OCI-LY7 (cell line): ENCODE measurements around the gene HSP90AB1. TPM values are rescaled to one million over a fixed set of nuclear protein-coding genes. Genes with fewer than 3 reads are reported as not detected.

Experiments
- BruUV-seq: library from RNA; stranded (reverse); fragments of 400-500 nt; replicated peaks from 2 replicates; lab custom pipeline; 2021; lab: Mats Ljungman, UMichigan
- CTCF ChIA-PET: fragments of 300-600 bp; sonication (Branson Sonifier 250); formaldehyde crosslinking; loops from one replicate; lab custom pipeline; 2022; ENCODE audit warnings: antibody characterized with exemption; ENCODE audit not compliant: unreplicated experiment; lab: Charles Lee
- POLR2A ChIA-PET: fragments of 300-600 bp; sonication (Branson Sonifier 250); formaldehyde crosslinking; loops from one replicate; lab custom pipeline; 2022; ENCODE audit warnings: antibody characterized with exemption; lab: Charles Lee
- DNase-seq: peaks from one replicate; pipeline ENCODE4 v3.0.0-alpha.2; 2015; ENCODE audit warnings: low spot score
- H2AFZ ChIP-seq: fragments of 200-600 bp; sonication (generic), shearing (Covaris generic); 2 replicates; pipeline ENCODE4 v1.6.1; 2014; ENCODE audit warnings: mild to moderate bottlenecking, antibody characterized with exemption, low read length, moderate library complexity
- H3K27ac ChIP-seq: fragments of 200-600 bp; sonication (generic); 2 replicates; pipeline ENCODE4 v1.5.1; 2014; ENCODE audit warnings: mixed run types, low read depth, mild to moderate bottlenecking, moderate library complexity, low read length, inconsistent platforms; ENCODE audit not compliant: poor library complexity, severe bottlenecking
- H3K36me3 ChIP-seq: fragments of 200-600 bp; sonication (generic); 2 replicates; pipeline ENCODE4 v1.6.1; 2014; ENCODE audit warnings: mild to moderate bottlenecking, antibody characterized with exemption, low read length, moderate library complexity, mixed read lengths; ENCODE audit not compliant: insufficient read depth
- H3K4me1 ChIP-seq: fragments of 200-600 bp; sonication (generic); 2 replicates; pipeline ENCODE4 v1.5.1; 2014; ENCODE audit warnings: mild to moderate bottlenecking, low read length; ENCODE audit not compliant: insufficient read depth, poor library complexity, severe bottlenecking
- H3K4me2 ChIP-seq: fragments of 200-600 bp; sonication (generic); 2 replicates; pipeline ENCODE4 v1.6.1; 2014; ENCODE audit warnings: mild to moderate bottlenecking, low read length
- H3K4me3 ChIP-seq: fragments of 200-600 bp; sonication (generic); 2 replicates; pipeline ENCODE4 v1.5.1; 2014; ENCODE audit warnings: mild to moderate bottlenecking, low read depth, low read length; ENCODE audit not compliant: poor library complexity, severe bottlenecking
- H3K79me2 ChIP-seq: fragments of 200-600 bp; sonication (generic); 2 replicates; pipeline ENCODE4 v1.6.1; 2016; ENCODE audit warnings: low read depth, mild to moderate bottlenecking, low read length, moderate library complexity, mixed read lengths; ENCODE audit not compliant: insufficient read depth
- H3K9me2 ChIP-seq: fragments of 200-600 bp; sonication (generic); 2 replicates; pipeline ENCODE4 v1.6.1; 2016; ENCODE audit warnings: mild to moderate bottlenecking, low read length, mixed read lengths; ENCODE audit not compliant: insufficient read depth
- H3K9me3 ChIP-seq: fragments of 200-600 bp; sonication (generic); 2 replicates; pipeline ENCODE4 v1.6.1; 2014; ENCODE audit warnings: mild to moderate bottlenecking, mixed run types, low read length, mixed read lengths
- H4K20me1 ChIP-seq: fragments of 200-600 bp; sonication (generic); 2 replicates; pipeline ENCODE4 v1.6.1; 2014; ENCODE audit warnings: mild to moderate bottlenecking, antibody characterized with exemption, low read length, moderate library complexity, mixed read lengths; ENCODE audit not compliant: insufficient read depth
- EZH2phosphoT487 ChIP-seq: fragments of 200-600 bp; sonication (generic); IDR thresholded peaks from 2 replicates; pipeline ENCODE4 v1.6.1; 2018; ENCODE audit warnings: low read depth, borderline replicate concordance, mild to moderate bottlenecking, mixed run types, antibody characterized with exemption, low read length, moderate library complexity, mixed read lengths
- intact Hi-C: fragments of 100-400 bp; cut with micrococcal nuclease; formaldehyde crosslinking; loops from one replicate; pipeline ENCODE4 v1.10.0; 2022; ENCODE audit not compliant: unreplicated experiment
- total RNA-seq, 2 experiments: library from RNA; depleted of rRNA in 1 of 2; stranded (reverse); fragments of >200 nt in 1 of 2; shearing (Covaris generic) in 1 of 2; gene quantifications; 2 replicates each; pipeline ENCODE4 v1.2.3, GENCODE V29; 2014 to 2022
- TF ChIP-seq, protein P1 (sequence below): fragments of 200-600 bp; sonication (generic); conservative IDR thresholded peaks from 2 replicates; pipeline ENCODE4 v1.5.1; 2014; ENCODE audit warnings: mild to moderate bottlenecking, antibody characterized with exemption, low read length, moderate library complexity, mixed read lengths

Gene HSP90AB1
- total RNA-seq, 2 experiments from 2014 or later: 911 to 1,282 TPM

DNA sequence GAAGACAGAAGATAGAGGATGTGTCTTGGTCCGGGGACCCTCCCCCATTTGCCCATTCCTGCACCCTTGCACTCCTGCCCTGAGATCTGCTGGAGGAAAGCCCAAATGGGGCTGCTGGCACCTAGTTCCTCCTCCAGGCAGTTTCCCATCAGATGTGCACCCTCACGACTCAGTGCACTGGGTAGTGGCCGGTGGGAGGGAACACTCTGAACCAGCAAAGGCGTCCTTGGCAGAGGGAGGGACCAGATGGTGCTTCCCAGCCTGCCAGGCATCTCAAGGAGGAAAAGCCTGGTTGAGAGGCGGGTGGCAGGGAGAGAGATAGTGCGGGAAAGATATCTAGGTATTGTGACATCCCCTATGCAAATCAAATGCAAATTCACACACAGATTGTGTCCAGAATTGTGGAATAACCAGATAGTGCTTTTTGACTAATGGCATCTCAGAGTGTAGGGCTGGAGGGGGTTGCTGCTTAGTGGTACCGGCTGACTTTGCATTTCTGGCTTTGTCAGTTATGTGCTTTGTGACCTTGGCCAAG, 42.9 kb downstream of the HSP90AB1 start:
- CTCF ChIA-PET: no interaction called here
- intact Hi-C loops: no loop called here

DNA sequence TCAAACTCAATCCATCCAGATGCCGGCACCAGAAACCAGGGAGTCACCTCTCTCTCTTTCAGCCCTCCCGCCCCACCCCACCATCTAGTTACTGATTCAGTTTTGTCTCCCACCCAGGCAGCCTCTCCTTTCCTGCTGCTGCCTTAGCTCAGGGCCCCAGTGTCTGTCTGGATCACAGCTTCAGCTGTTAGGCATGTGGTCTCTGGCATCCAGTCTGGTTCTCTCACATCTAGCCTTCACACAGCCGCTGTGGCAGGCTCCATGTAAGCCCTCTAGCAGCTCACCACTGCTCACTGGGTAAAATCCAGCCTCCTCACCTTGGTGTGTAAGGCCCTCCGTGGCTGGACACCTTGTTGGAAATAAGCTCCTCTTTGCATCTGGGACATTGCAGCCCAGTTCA, 44.9 kb downstream of the HSP90AB1 start:
- Histone ChIP-seq H3K4me3 (no peak overlapping the region), H3K9me3 (no peaks in the 10 kb centered on the region), H3K36me3 (no peaks in the 10 kb centered on the region), H3K4me1 (no peaks in the 10 kb centered on the region), H3K4me2 (no peak overlapping the region), H3K9me2 (no peaks in the 10 kb centered on the region), H3K79me2 (no peaks in the 10 kb centered on the region), H3K27ac (no peak overlapping the region), H2AFZ (no peak overlapping the region), H4K20me1 (no peaks in the 10 kb centered on the region; the same call in 1 of the 2 replicates)
- ChIA-PET CTCF (interaction anchor here (0.6 kb wide), 1 partner anchor 46 kb away, joined by 3 read pairs; no protein-coding TSS in a partner anchor), POLR2A (no interaction called here)
- DNase-seq: no peak
- no peak for TF ChIP-seq EZH2phosphoT487
- TF ChIP-seq, protein P1, sequence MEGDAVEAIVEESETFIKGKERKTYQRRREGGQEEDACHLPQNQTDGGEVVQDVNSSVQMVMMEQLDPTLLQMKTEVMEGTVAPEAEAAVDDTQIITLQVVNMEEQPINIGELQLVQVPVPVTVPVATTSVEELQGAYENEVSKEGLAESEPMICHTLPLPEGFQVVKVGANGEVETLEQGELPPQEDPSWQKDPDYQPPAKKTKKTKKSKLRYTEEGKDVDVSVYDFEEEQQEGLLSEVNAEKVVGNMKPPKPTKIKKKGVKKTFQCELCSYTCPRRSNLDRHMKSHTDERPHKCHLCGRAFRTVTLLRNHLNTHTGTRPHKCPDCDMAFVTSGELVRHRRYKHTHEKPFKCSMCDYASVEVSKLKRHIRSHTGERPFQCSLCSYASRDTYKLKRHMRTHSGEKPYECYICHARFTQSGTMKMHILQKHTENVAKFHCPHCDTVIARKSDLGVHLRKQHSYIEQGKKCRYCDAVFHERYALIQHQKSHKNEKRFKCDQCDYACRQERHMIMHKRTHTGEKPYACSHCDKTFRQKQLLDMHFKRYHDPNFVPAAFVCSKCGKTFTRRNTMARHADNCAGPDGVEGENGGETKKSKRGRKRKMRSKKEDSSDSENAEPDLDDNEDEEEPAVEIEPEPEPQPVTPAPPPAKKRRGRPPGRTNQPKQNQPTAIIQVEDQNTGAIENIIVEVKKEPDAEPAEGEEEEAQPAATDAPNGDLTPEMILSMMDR: no peak
- BruUV-seq: no TSS peak
- intact Hi-C loops: no loop called here

More for the DNA sequence above, 42.9 kb downstream of the HSP90AB1 start:
- Histone ChIP-seq H2AFZ (no peak overlapping the region), H3K9me3 (no peaks in the 10 kb centered on the region), H3K36me3 (no peaks in the 10 kb centered on the region), H3K79me2 (no peaks in the 10 kb centered on the region), H4K20me1 (no peaks in the 10 kb centered on the region; the same call in 1 of the 2 replicates), H3K4me2 (no peak overlapping the region), H3K4me3 (no peak overlapping the region), H3K27ac (no peak overlapping the region), H3K9me2 (no peaks in the 10 kb centered on the region), H3K4me1 (no peaks in the 10 kb centered on the region)
- POLR2A ChIA-PET: no interaction called here
- TF ChIP-seq EZH2phosphoT487: no peak
- TF ChIP-seq, protein P1: no peak
- no TSS peak for BruUV-seq
- DNase-seq: no peak

DNA sequence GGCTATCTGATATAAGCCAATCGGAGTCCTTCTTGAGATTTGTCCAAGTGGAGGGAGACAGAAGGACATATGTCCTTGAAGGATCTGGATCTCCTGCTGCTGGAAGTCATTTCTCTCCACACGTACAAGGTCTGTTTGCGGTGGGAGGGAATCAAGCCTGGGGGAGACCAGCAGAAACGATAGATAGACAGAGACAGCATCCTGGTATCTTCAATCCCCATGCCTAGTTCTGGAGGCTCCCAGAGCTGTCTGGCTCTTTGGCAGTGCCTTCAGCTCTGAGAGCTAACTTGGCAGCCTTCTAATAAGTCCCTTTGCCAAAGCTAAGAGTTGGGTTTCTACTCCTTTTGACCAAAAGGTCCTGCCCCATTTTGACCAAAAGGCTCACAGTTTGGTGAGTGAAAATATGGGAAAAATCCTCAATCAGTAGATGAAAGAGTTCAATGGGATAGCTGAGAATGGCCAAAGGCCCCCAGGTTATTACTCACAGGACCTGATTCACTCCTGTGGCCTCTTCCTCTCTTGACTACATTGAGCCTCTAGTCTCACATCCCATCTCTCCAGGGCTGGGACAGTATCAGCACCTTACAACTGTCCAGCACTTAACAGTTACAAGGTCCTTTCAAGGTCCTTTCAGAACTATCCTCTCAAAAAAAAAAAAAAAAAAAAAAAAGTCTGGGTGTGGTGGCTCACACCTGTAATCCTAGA, 45.9 kb downstream of the HSP90AB1 start:
- H3K27ac ChIP-seq: no peak overlapping the region
- no peak for TF ChIP-seq EZH2phosphoT487
- TF ChIP-seq, protein P1: no peak
- H4K20me1 ChIP-seq: no peaks in the 10 kb centered on the region; the same call in 1 of the 2 replicates
- no peaks in the 10 kb centered on the region for H3K4me1 ChIP-seq
- H3K4me3 ChIP-seq: no peak overlapping the region
- no peaks in the 10 kb centered on the region for H3K9me2 ChIP-seq
- no peak overlapping the region for H2AFZ ChIP-seq
- no peaks in the 10 kb centered on the region for H3K9me3 ChIP-seq
- DNase-seq: no peak
- H3K4me2 ChIP-seq: no peak overlapping the region
- intact Hi-C loops: no loop called here
- ChIA-PET CTCF (interaction anchor here (0.6 kb wide), 1 partner anchor 45 kb away, joined by 3 read pairs; no protein-coding TSS in a partner anchor), POLR2A (interaction anchor here (0.6 kb wide), 1 partner anchor 1182 kb away, joined by 3 read pairs; no protein-coding TSS in a partner anchor)
- H3K79me2 ChIP-seq: no peaks in the 10 kb centered on the region
- BruUV-seq: no TSS peak
- no peaks in the 10 kb centered on the region for H3K36me3 ChIP-seq
